Endothelial cell of umbilical vein (primary cell): Measurements from ENCODE around the gene USP31. TPM values are rescaled to one million over a fixed set of nuclear protein-coding genes. Genes with fewer than 3 reads are reported as not detected.

Source experiments
- BruUV-seq: library from RNA; stranded (reverse); fragments of 400-500 nt; replicated peaks from 2 replicates; lab custom pipeline; 2021; lab: Mats Ljungman, UMichigan
- CTCF ChIA-PET: fragments of 300-600, 350-600 bp; sonication (Branson Sonifier 250); formaldehyde crosslinking; loops from one replicate; lab custom pipeline; 2021; ENCODE audit warnings: antibody characterized with exemption, inconsistent platforms; lab: Charles Lee
- POLR2A ChIA-PET: fragments of 300-600, 350-600 bp; sonication (Branson Sonifier 250); formaldehyde crosslinking; loops from one replicate; lab custom pipeline; 2021; ENCODE audit warnings: antibody characterized with exemption, inconsistent platforms; lab: Charles Lee
- DNase-seq: peaks from one replicate; pipeline ENCODE4 v3.0.0-alpha.2; 2011; ENCODE audit warnings: low read depth, low spot score
- FAIRE-seq: peaks from 2 replicates; lab custom pipeline; 2011; peaks lifted over from hg19 to GRCh38; lab: Jason Lieb, UNC
- H2AFZ ChIP-seq: 2 replicates; pipeline ENCODE4 v1.6.0; 2012; ENCODE audit warnings: low read depth, low read length, control low read depth, inconsistent platforms
- H3K27ac ChIP-seq: 2 replicates; pipeline ENCODE4 v1.5.1; 2011; ENCODE audit warnings: low read depth, mild to moderate bottlenecking, control low read depth, low read length, moderate library complexity; ENCODE audit not compliant: insufficient read depth
- H3K27me3 ChIP-seq, 2 experiments: 2 replicates each; pipeline versions ENCODE4 v1.6.0 to v1.6.1; 2011; ENCODE audit warnings: low read length in 2 of 2, mixed read lengths in 1 of 2; ENCODE audit not compliant: control insufficient read depth in 2 of 2, insufficient read depth in 2 of 2
- H3K36me3 ChIP-seq, 2 experiments: 2 replicates in 1 of 2; 3 replicates in 1 of 2; pipeline ENCODE4 v1.5.1; 2011; ENCODE audit warnings: low read length in 2 of 2, mild to moderate bottlenecking in 1 of 2, moderate library complexity in 1 of 2; ENCODE audit not compliant: control insufficient read depth in 2 of 2, insufficient read depth in 2 of 2; ENCODE audit errors: extremely low read depth in 1 of 2
- H3K4me1 ChIP-seq: 3 replicates; pipeline ENCODE4 v1.5.1; 2011; ENCODE audit warnings: mild to moderate bottlenecking, low read length; ENCODE audit not compliant: control insufficient read depth, insufficient read depth; ENCODE audit errors: extremely low read depth
- H3K4me2 ChIP-seq: 2 replicates; pipeline ENCODE4 v1.6.1; 2011; ENCODE audit warnings: low read length, control low read depth, mixed read lengths; ENCODE audit not compliant: insufficient read depth
- H3K4me3 ChIP-seq, 3 experiments: fragments of 200-600 bp in 1 of 3; sonication (generic), shearing (Covaris generic) in 1 of 3; replicated peaks in 1 of 3; 2 replicates each; pipeline ENCODE4 v1.5.1; 2011 to 2016; ENCODE audit warnings: control low read depth in 3 of 3, low read length in 3 of 3, mild to moderate bottlenecking in 2 of 3, inconsistent platforms in 1 of 3, low read depth in 1 of 3, moderate library complexity in 1 of 3; ENCODE audit not compliant: insufficient read depth in 1 of 3
- H3K79me2 ChIP-seq: 2 replicates; pipeline ENCODE4 v1.6.0; 2012; ENCODE audit warnings: low read length, inconsistent platforms; ENCODE audit not compliant: control insufficient read depth, insufficient read depth
- H3K9ac ChIP-seq: replicated peaks from 2 replicates; pipeline ENCODE3; 2011; ENCODE audit warnings: low read length, control low read depth; ENCODE audit not compliant: insufficient read depth; ENCODE audit errors: extremely low read depth
- H3K9me1 ChIP-seq: replicated peaks from 3 replicates; pipeline ENCODE4 v1.6.0; 2011; ENCODE audit warnings: mild to moderate bottlenecking, low read length; ENCODE audit not compliant: control insufficient read depth, insufficient read depth; ENCODE audit errors: extremely low read depth
- H3K9me3 ChIP-seq: replicated peaks from 2 replicates; pipeline ENCODE4 v1.5.1; 2012; ENCODE audit warnings: low read length, inconsistent platforms; ENCODE audit not compliant: control insufficient read depth, insufficient read depth
- H4K20me1 ChIP-seq: replicated peaks from 2 replicates; pipeline ENCODE3; 2011; ENCODE audit warnings: mild to moderate bottlenecking, low read length; ENCODE audit not compliant: control insufficient read depth, insufficient read depth; ENCODE audit errors: extremely low read depth
- CTCF ChIP-seq, 2 donors: IDR thresholded peaks; 1 replicate in 1 of 2; 2 replicates in 1 of 2; pipeline ENCODE4 v1.5.1; 2011; ENCODE audit warnings: low read length in 2 of 2, mild to moderate bottlenecking in 2 of 2, moderate library complexity in 2 of 2, control low read depth in 1 of 2, inconsistent platforms in 1 of 2, low read depth in 1 of 2; ENCODE audit not compliant: insufficient read depth in 1 of 2; ENCODE audit errors: extremely low read depth in 1 of 2
- EZH2 ChIP-seq: IDR thresholded peaks from 2 replicates; pipeline ENCODE4 v1.6.1; 2012; ENCODE audit warnings: borderline replicate concordance, low read depth, mild to moderate bottlenecking, moderate library complexity, low read length, inconsistent platforms; ENCODE audit not compliant: severe bottlenecking
- FOS ChIP-seq: IDR thresholded peaks from 2 replicates; pipeline ENCODE4 v1.6.1; 2011; ENCODE audit warnings: mild to moderate bottlenecking, low read length, moderate library complexity, borderline replicate concordance; ENCODE audit not compliant: insufficient read depth
- GATA2 ChIP-seq: IDR thresholded peaks from 2 replicates; pipeline ENCODE4 v1.7.0; 2011; ENCODE audit warnings: low read depth, mild to moderate bottlenecking, moderate library complexity, mixed read lengths, low read length; ENCODE audit not compliant: insufficient read length, insufficient read depth
- JUN ChIP-seq: IDR thresholded peaks from 2 replicates; pipeline ENCODE4 v1.6.1; 2011; ENCODE audit warnings: borderline replicate concordance, low read depth; ENCODE audit not compliant: insufficient read length, insufficient read depth
- MAX ChIP-seq: IDR thresholded peaks from 2 replicates; pipeline ENCODE4 v1.6.1; 2011; ENCODE audit not compliant: insufficient read depth, insufficient read length
- MYC ChIP-seq: IDR thresholded peaks from one replicate; pipeline ENCODE4 v1.6.1; 2011; ENCODE audit warnings: mild to moderate bottlenecking, low read depth, low read length
- POLR2A ChIP-seq: IDR thresholded peaks from 2 replicates; pipeline ENCODE4 v1.6.1; 2012; ENCODE audit warnings: low read depth, mild to moderate bottlenecking, control low read depth, low read length
- POLR2AphosphoS5 ChIP-seq: IDR thresholded peaks from 2 replicates; pipeline ENCODE4 v1.6.1; 2012; ENCODE audit warnings: low read depth, mild to moderate bottlenecking, control low read depth, low read length, moderate library complexity; ENCODE audit not compliant: insufficient read depth
- dilution Hi-C: fragments of 300-500 bp; cut with MboI; formaldehyde crosslinking; loops from one replicate; pipeline ENCODE4 v1.15.0; 2019; ENCODE audit warnings: low sequenced_read_pairs; ENCODE audit not compliant: extremely low pct_ligation_motif_present
- intact Hi-C: fragments of 100-400 bp; cut with micrococcal nuclease; formaldehyde crosslinking; loops from one replicate; pipeline ENCODE4 v1.10.0; 2022
- polyA plus RNA-seq, 4 experiments: library from polyadenylated mRNA; depleted of rRNA in 3 of 4; stranded (reverse) in 3 of 4; unstranded in 1 of 4; fragments of >200 nt; gene quantifications; 2 replicates each; pipeline versions ENCODE4 v1.2.1 to v1.2.3, GENCODE V29; 2011 to 2012; ENCODE audit warnings: missing spikeins in 1 of 4
- total RNA-seq: library from RNA; stranded (reverse); gene quantifications from 2 replicates; pipeline ENCODE4 v1.2.3, GENCODE V29; 2021

USP31 gene
- total and polyA plus RNA-seq, 2 donors (not counting 3 experiments of a cell fraction or from before 2014, with no cell fraction given): 14.5 to 42.4 TPM

GRCh38 chr16:23048164-23048563, 101.1 kb downstream of the USP31 start:
- Histone ChIP-seq H3K4me3 (no peak overlapping the region), H3K79me2 (no peaks in the 10 kb centered on the region), H3K27me3 (peaks cover 0 to 4% of the 10 kb centered on the region in 2 experiments), H3K36me3 (no peaks in the 10 kb centered on the region), H3K9me1 (no peaks in the 10 kb centered on the region), H3K27ac (no peak overlapping the region), H2AFZ (no peak overlapping the region), H3K4me2 (no peak overlapping the region), H3K9me3 (no peaks in the 10 kb centered on the region), H3K9ac (no peak overlapping the region), H4K20me1 (no peaks in the 10 kb centered on the region), H3K4me1 (no peaks in the 10 kb centered on the region)
- ChIA-PET POLR2A (no interaction called here), CTCF (interaction anchor here (2.1 kb wide), 1 partner anchor 149 kb away, joined by 5 read pairs; no protein-coding TSS in a partner anchor)
- TF ChIP-seq MYC (no peak), MAX (no peak), EZH2 (no peak), POLR2A (no peak), JUN (no peak), FOS (no peak)
- intact Hi-C loops: no loop called here
- DNase-seq (no peak), FAIRE-seq (no peak)
- dilution Hi-C loops: no loop called here
- no TSS peak for BruUV-seq

GRCh38 chr16:23045025-23045424, 104.2 kb downstream of the USP31 start:
- DNase-seq (no peak), FAIRE-seq (no peak)
- H3K9me3 ChIP-seq: no peaks in the 10 kb centered on the region
- no peak overlapping the region for H2AFZ ChIP-seq
- H3K36me3 ChIP-seq: no peaks in the 10 kb centered on the region
- no peaks in the 10 kb centered on the region for H3K4me1 ChIP-seq
- H3K9ac ChIP-seq: no peak overlapping the region
- CTCF ChIA-PET: no interaction called here
- no peaks in the 10 kb centered on the region for H3K9me1 ChIP-seq
- H3K27ac ChIP-seq: no peak overlapping the region
- POLR2A ChIA-PET: no interaction called here
- TF ChIP-seq CTCF (IDR thresholded peaks at IDR 0.05; ENCODE audit: extremely low read depth in 1 of 2, insufficient read depth in 1 of 2, low read depth in 1 of 2, low read length in 2 of 2) (no peak), POLR2AphosphoS5 (no peak), EZH2 (no peak), POLR2A (no peak), JUN (no peak), MYC (no peak), GATA2 (no peak), MAX (no peak), FOS (no peak)
- dilution Hi-C loops: no loop called here
- BruUV-seq: no TSS peak
- H4K20me1 ChIP-seq: no peaks in the 10 kb centered on the region
- no peaks in the 10 kb centered on the region for H3K79me2 ChIP-seq
- H3K4me2 ChIP-seq: no peak overlapping the region
- intact Hi-C loops: no loop called here
- peaks cover 0 to 2% of the 10 kb centered on the region in 2 experiments for H3K27me3 ChIP-seq
- H3K4me3 ChIP-seq: no peak overlapping the region
